AG04449 (cell line): ENCODE results near the gene PUS7.

ENCODE experiments used
- CTCF ChIA-PET: fragments of 350-600 bp; formaldehyde crosslinking; extraction: SDS; loops from one replicate; lab custom pipeline; 2021; ENCODE audit warnings: antibody characterized with exemption; lab: Yijun Ruan, JAX
- POLR2A ChIA-PET: fragments of 400-600, 350-600 bp; formaldehyde crosslinking; extraction: SDS; loops from one replicate; lab custom pipeline; 2020; ENCODE audit warnings: antibody characterized with exemption, inconsistent platforms; lab: Yijun Ruan, JAX
- DNase-seq: peaks from one replicate; pipeline ENCODE4 v3.0.0-alpha.2; 2010; ENCODE audit warnings: low read depth, low spot score
- H3K4me3 ChIP-seq: 2 replicates; pipeline ENCODE4 v1.5.1; 2011; ENCODE audit warnings: low read depth, mild to moderate bottlenecking, control low read depth, low read length
- CTCF ChIP-seq: IDR thresholded peaks from one replicate; pipeline ENCODE4 v1.5.1; 2011; ENCODE audit warnings: mild to moderate bottlenecking, moderate library complexity, low read length, control low read depth, inconsistent platforms; ENCODE audit not compliant: insufficient read depth; ENCODE audit errors: missing control alignments

PUS7 gene

GRCh38 chr7:105408791-105409410, 113.2 kb downstream of the PUS7 start:
- CTCF ChIA-PET: interaction anchor here (0.6 to 1.2 kb wide), 4 partner anchors 9 to 612 kb away, joined by 3 read pairs; no protein-coding TSS in a partner anchor
- TF ChIP-seq CTCF: no peak
- DNase-seq: no peak
- H3K4me3 ChIP-seq: no peak overlapping the region
- POLR2A ChIA-PET: no interaction called here
